GM23338 (cell line): Measurements from ENCODE around the gene FYB2. TPM values are rescaled to one million over a fixed set of nuclear protein-coding genes. Genes with fewer than 3 reads are reported as not detected.

Experiments
- ATAC-seq: fragments of 200-7000 bp; cut with Tn5 transposase; 3 replicates; pipeline ENCODE4 v1.9.1; 2020
- DNase-seq: peaks from one replicate; pipeline ENCODE4 v3.0.0-alpha.2; 2015; ENCODE audit warnings: low spot score
- H2AFZ ChIP-seq: fragments of 200-600 bp; sonication (generic); 2 replicates; pipeline ENCODE4 v1.8.0; 2016; ENCODE audit warnings: antibody characterized with exemption, mild to moderate bottlenecking, moderate library complexity
- H3F3A ChIP-seq: fragments of 200-600 bp; sonication (generic); replicated peaks from 2 replicates; pipeline ENCODE4 v1.8.0; 2017; ENCODE audit warnings: antibody characterized with exemption, mixed run types, low read depth
- H3K27ac ChIP-seq: fragments of 200-600 bp; sonication (generic); 2 replicates; pipeline ENCODE4 v1.6.1; 2016; ENCODE audit warnings: low read depth
- H3K27me3 ChIP-seq: fragments of 200-600 bp; sonication (generic); 2 replicates; pipeline ENCODE4 v1.8.0; 2016; ENCODE audit warnings: mild to moderate bottlenecking, mixed run types, moderate library complexity; ENCODE audit not compliant: insufficient read depth
- H3K36me3 ChIP-seq: fragments of 200-600 bp; sonication (generic); 2 replicates; pipeline ENCODE4 v1.8.0; 2016; ENCODE audit warnings: mild to moderate bottlenecking; ENCODE audit not compliant: insufficient read depth
- H3K4me1 ChIP-seq: fragments of 200-600 bp; sonication (generic); 2 replicates; pipeline ENCODE4 v1.8.0; 2016; ENCODE audit warnings: mild to moderate bottlenecking, moderate library complexity; ENCODE audit not compliant: insufficient read depth
- H3K4me2 ChIP-seq: fragments of 200-600 bp; sonication (generic); 2 replicates; pipeline ENCODE4 v1.7.1; 2017; ENCODE audit warnings: mixed run types
- H3K4me3 ChIP-seq: fragments of 200-600 bp; sonication (generic); 2 replicates; pipeline ENCODE4 v1.6.1; 2016; ENCODE audit warnings: mixed run types
- H3K79me2 ChIP-seq: fragments of 200-600 bp; sonication (generic); replicated peaks from 2 replicates; pipeline ENCODE4 v1.8.0; 2017; ENCODE audit warnings: mild to moderate bottlenecking; ENCODE audit not compliant: insufficient read depth
- H3K9me2 ChIP-seq: fragments of 200-600 bp; sonication (generic); 2 replicates; pipeline ENCODE4 v1.8.0; 2017; ENCODE audit not compliant: insufficient read depth
- H4K20me1 ChIP-seq: fragments of 200-600 bp; sonication (generic); replicated peaks from 2 replicates; pipeline ENCODE4 v1.8.0; 2017; ENCODE audit warnings: mild to moderate bottlenecking; ENCODE audit not compliant: insufficient read depth
- H3K27ac Mint-ChIP-seq: 2 replicates; pipeline ENCODE4 v1.8.0; 2020; ENCODE audit warnings: inconsistent platforms, mild to moderate bottlenecking, moderate library complexity, mixed read lengths
- H3K27me3 Mint-ChIP-seq: 3 replicates; pipeline ENCODE4 v1.8.0; 2022; ENCODE audit warnings: low read depth, mild to moderate bottlenecking, moderate library complexity, mixed read lengths, inconsistent platforms; ENCODE audit not compliant: insufficient read depth, poor library complexity
- H3K36me3 Mint-ChIP-seq: 3 replicates; pipeline ENCODE4 v1.8.0; 2021; ENCODE audit warnings: low read depth, mild to moderate bottlenecking, inconsistent platforms, moderate library complexity, mixed read lengths
- H3K4me1 Mint-ChIP-seq: 3 replicates; pipeline ENCODE4 v1.8.0; 2020; ENCODE audit warnings: mild to moderate bottlenecking, inconsistent platforms, mixed read lengths
- H3K4me3 Mint-ChIP-seq: 3 replicates; pipeline ENCODE4 v1.8.0; 2021; ENCODE audit warnings: moderate library complexity, mild to moderate bottlenecking, inconsistent platforms, mixed read lengths
- H3K9me3 Mint-ChIP-seq: 3 replicates; pipeline ENCODE4 v1.8.0; 2020; ENCODE audit warnings: moderate library complexity, mild to moderate bottlenecking, inconsistent platforms, mixed read lengths
- CREB1 ChIP-seq: fragments of 250-450 bp; sonication (Bioruptor Pico); IDR thresholded peaks from 2 replicates; pipeline ENCODE4 v1.5.0; 2020; ENCODE audit warnings: low read depth, mild to moderate bottlenecking, moderate library complexity
- EZH2 ChIP-seq: fragments of 200-600 bp; sonication (generic); IDR thresholded peaks from one replicate; pipeline ENCODE4 v1.8.0; 2017; ENCODE audit warnings: antibody characterized with exemption, mild to moderate bottlenecking, low read depth; ENCODE audit not compliant: unreplicated experiment
- EZH2phosphoT487 ChIP-seq: fragments of 200-600 bp; sonication (generic); IDR thresholded peaks from one replicate; pipeline ENCODE4 v1.8.1; 2018; ENCODE audit warnings: antibody characterized with exemption; ENCODE audit not compliant: unreplicated experiment
- JUNB ChIP-seq: IDR thresholded peaks from one replicate; pipeline ENCODE4 v1.6.1; 2016; ENCODE audit warnings: antibody characterized with exemption; ENCODE audit not compliant: unreplicated experiment
- NANOG ChIP-seq: IDR thresholded peaks from 2 replicates; pipeline ENCODE4 v1.6.1; 2016; ENCODE audit warnings: antibody characterized with exemption, borderline replicate concordance
- POLR2AphosphoS5 ChIP-seq: IDR thresholded peaks from 2 replicates; pipeline ENCODE4 v1.6.1; 2016; ENCODE audit warnings: antibody characterized with exemption, low read depth
- REST ChIP-seq: IDR thresholded peaks from one replicate; pipeline ENCODE4 v1.6.1; 2018; ENCODE audit warnings: antibody characterized with exemption; ENCODE audit not compliant: unreplicated experiment
- STAT1 ChIP-seq: IDR thresholded peaks from one replicate; pipeline ENCODE4 v1.6.1; 2016; ENCODE audit warnings: antibody characterized with exemption; ENCODE audit not compliant: unreplicated experiment
- ZNF114 ChIP-seq: fragments of 250-450 bp; sonication (Bioruptor Pico); IDR thresholded peaks from 2 replicates; pipeline ENCODE4 v1.5.0; 2020; ENCODE audit warnings: mild to moderate bottlenecking, moderate library complexity
- ZNF331 ChIP-seq: fragments of 250-450 bp; sonication (Bioruptor Pico); IDR thresholded peaks from 2 replicates; pipeline ENCODE4 v1.5.0; 2020; ENCODE audit warnings: low read depth, mild to moderate bottlenecking, moderate library complexity
- ZNF462 ChIP-seq: fragments of 250-450 bp; sonication (Bioruptor Pico); IDR thresholded peaks from 2 replicates; pipeline ENCODE4 v1.5.0; 2020; ENCODE audit warnings: mild to moderate bottlenecking, moderate library complexity
- polyA plus RNA-seq: library from polyadenylated mRNA; unstranded; fragments of >200 nt; fragmentation: Nextera tagmentation; extraction: Ambion mirVana; gene quantifications from 2 replicates; pipeline ENCODE4 v1.2.1, GENCODE V29; 2016
- total RNA-seq: library from RNA; depleted of rRNA; stranded (reverse); fragments of >200 nt; shearing (Covaris generic); gene quantifications from 2 replicates; pipeline ENCODE4 v1.2.3, GENCODE V29; 2014
- TF ChIP-seq, protein P1 (sequence below): IDR thresholded peaks from 2 replicates; pipeline ENCODE4 v1.6.1; 2016; ENCODE audit warnings: antibody characterized with exemption
- TF ChIP-seq, protein P2 (sequence below), 2 experiments: fragments of 200-600 bp in 1 of 2; sonication (generic) in 1 of 2; conservative IDR thresholded peaks; 2 replicates each; pipeline versions ENCODE4 v1.5.1 to v1.6.1; 2016 to 2017; ENCODE audit warnings: antibody characterized with exemption in 2 of 2, low read depth in 2 of 2, mild to moderate bottlenecking in 2 of 2, moderate library complexity in 1 of 2

Gene FYB2
- total and polyA plus RNA-seq, 2 experiments from 2014 or later: 0.39 TPM; not detected in 1

GRCh38 chr1:56676571-56677035 is 142.6 kb downstream of the FYB2 start:
- TF ChIP-seq ZNF114 (CRISPR knock-in tag) (no peak), JUNB (no peak), STAT1 (no peak), EZH2 (no peak), POLR2AphosphoS5 (no peak), REST (no peak), ZNF462 (CRISPR knock-in tag) (no peak), ZNF331 (CRISPR knock-in tag) (no peak), CREB1 (CRISPR knock-in tag) (no peak), EZH2phosphoT487 (no peak), NANOG (no peak)
- TF ChIP-seq, protein P1, sequence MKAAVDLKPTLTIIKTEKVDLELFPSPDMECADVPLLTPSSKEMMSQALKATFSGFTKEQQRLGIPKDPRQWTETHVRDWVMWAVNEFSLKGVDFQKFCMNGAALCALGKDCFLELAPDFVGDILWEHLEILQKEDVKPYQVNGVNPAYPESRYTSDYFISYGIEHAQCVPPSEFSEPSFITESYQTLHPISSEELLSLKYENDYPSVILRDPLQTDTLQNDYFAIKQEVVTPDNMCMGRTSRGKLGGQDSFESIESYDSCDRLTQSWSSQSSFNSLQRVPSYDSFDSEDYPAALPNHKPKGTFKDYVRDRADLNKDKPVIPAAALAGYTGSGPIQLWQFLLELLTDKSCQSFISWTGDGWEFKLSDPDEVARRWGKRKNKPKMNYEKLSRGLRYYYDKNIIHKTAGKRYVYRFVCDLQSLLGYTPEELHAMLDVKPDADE: no peak
- TF ChIP-seq, protein P2, sequence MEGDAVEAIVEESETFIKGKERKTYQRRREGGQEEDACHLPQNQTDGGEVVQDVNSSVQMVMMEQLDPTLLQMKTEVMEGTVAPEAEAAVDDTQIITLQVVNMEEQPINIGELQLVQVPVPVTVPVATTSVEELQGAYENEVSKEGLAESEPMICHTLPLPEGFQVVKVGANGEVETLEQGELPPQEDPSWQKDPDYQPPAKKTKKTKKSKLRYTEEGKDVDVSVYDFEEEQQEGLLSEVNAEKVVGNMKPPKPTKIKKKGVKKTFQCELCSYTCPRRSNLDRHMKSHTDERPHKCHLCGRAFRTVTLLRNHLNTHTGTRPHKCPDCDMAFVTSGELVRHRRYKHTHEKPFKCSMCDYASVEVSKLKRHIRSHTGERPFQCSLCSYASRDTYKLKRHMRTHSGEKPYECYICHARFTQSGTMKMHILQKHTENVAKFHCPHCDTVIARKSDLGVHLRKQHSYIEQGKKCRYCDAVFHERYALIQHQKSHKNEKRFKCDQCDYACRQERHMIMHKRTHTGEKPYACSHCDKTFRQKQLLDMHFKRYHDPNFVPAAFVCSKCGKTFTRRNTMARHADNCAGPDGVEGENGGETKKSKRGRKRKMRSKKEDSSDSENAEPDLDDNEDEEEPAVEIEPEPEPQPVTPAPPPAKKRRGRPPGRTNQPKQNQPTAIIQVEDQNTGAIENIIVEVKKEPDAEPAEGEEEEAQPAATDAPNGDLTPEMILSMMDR (conservative IDR thresholded peaks at IDR 0.05; ENCODE audit: low read depth in 2 of 2): no peak
- Mint-ChIP-seq H3K4me3 (no peak overlapping the region), H3K4me1 (no peaks in the 10 kb centered on the region), H3K36me3 (peaks cover 18% of the 10 kb centered on the region; the same call in 2 of the 3 replicates), H3K27me3 (no peaks in the 10 kb centered on the region), H3K27ac (no peak overlapping the region), H3K9me3 (no peaks in the 10 kb centered on the region)
- no peak for DNase-seq
- no peak overlapping the region for H3K4me3 ChIP-seq
- ATAC-seq: no peak
- no peak overlapping the region for H3K4me2 ChIP-seq
- no peak overlapping the region for H2AFZ ChIP-seq
- H3K27me3 ChIP-seq: no peaks in the 10 kb centered on the region
- H3K9me2 ChIP-seq: no peaks in the 10 kb centered on the region
- no peaks in the 10 kb centered on the region for H3K4me1 ChIP-seq
- no peak overlapping the region for H3K27ac ChIP-seq
- H4K20me1 ChIP-seq: no peaks in the 10 kb centered on the region
- no peaks in the 10 kb centered on the region for H3K79me2 ChIP-seq
- no peaks in the 10 kb centered on the region for H3F3A ChIP-seq
- no peaks in the 10 kb centered on the region for H3K36me3 ChIP-seq
